A549 (cell line): ENCODE measurements around the gene TJP1.

ENCODE experiments used
- CTCF ChIP-seq: fragments of >200 bp; sonication (Bioruptor Twin); formaldehyde crosslinking; IDR thresholded peaks from 3 replicates; pipeline ENCODE4 v1.5.1; 2016
- HOXA7 ChIP-seq: fragments of 250-450 bp; sonication (Bioruptor Pico); IDR thresholded peaks from 2 replicates; pipeline ENCODE4 v1.5.0; 2020; ENCODE audit warnings: mild to moderate bottlenecking, moderate library complexity
- JUN ChIP-seq, 2 experiments: fragments of >200 bp; sonication (Bioruptor Twin); formaldehyde crosslinking; IDR thresholded peaks; 2 replicates in 1 of 2; 3 replicates in 1 of 2; pipeline ENCODE4 v1.6.1; 2016 to 2017
- REST ChIP-seq: fragments of 200-600 bp; sonication (generic); IDR thresholded peaks from 2 replicates; pipeline ENCODE4 v1.6.1; 2016; ENCODE audit warnings: antibody characterized with exemption, mild to moderate bottlenecking, moderate library complexity
- TF ChIP-seq, protein P1 (sequence below): IDR thresholded peaks from 2 replicates; pipeline ENCODE4 v1.6.1; 2012

GRCh38 chr15:29826908-29827820 is 4.9 kb upstream of the TJP1 start:
- TF ChIP-seq REST (no peak), CTCF (no peak), JUN (IDR thresholded peaks at IDR 0.05) (no peak), HOXA7 (CRISPR knock-in tag) (no peak)
- TF ChIP-seq, protein P1, sequence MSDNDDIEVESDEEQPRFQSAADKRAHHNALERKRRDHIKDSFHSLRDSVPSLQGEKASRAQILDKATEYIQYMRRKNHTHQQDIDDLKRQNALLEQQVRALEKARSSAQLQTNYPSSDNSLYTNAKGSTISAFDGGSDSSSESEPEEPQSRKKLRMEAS: no peak
